HCT116 (cell line): ENCODE measurements around the gene INPPL1. TPM values are rescaled to one million over a fixed set of nuclear protein-coding genes. Genes with fewer than 3 reads are reported as not detected.

Source experiments
- ATAC-seq: fragments of 200-7000 bp; cut with Tn5 transposase; 2 replicates; pipeline ENCODE4 v1.9.1; 2020; ENCODE audit warnings: mild to moderate bottlenecking, moderate library complexity
- BruUV-seq: library from RNA; stranded (reverse); fragments of 400-500 nt; replicated peaks from 2 replicates; lab custom pipeline; 2021; lab: Mats Ljungman, UMichigan
- CTCF ChIA-PET: fragments of 300-600 bp; sonication (Branson Sonifier 250); formaldehyde crosslinking; loops from one replicate; lab custom pipeline; 2021; ENCODE audit warnings: antibody characterized with exemption; lab: Charles Lee
- POLR2A ChIA-PET: fragments of 300-600, 350-600 bp; sonication (Branson Sonifier 250); formaldehyde crosslinking; loops from one replicate; lab custom pipeline; 2021; ENCODE audit warnings: antibody characterized with exemption; lab: Charles Lee
- RAD21 ChIA-PET, 2 experiments: fragments of 300-600 bp; sonication (Branson Sonifier 250); formaldehyde crosslinking; loops; one replicate each; lab custom pipeline; 2023; ENCODE audit warnings: low total read pairs in 2 of 2; ENCODE audit not compliant: uncharacterized antibody in 2 of 2, unreplicated experiment in 2 of 2, low non-redundant PET in 1 of 2; lab: Charles Lee
- DNase-seq: peaks from one replicate; pipeline ENCODE4 v3.0.0-alpha.2; 2010; ENCODE audit warnings: low read depth, low spot score
- H2AFZ ChIP-seq: fragments of 200-600 bp; shearing (Covaris generic), sonication (generic); 2 replicates; pipeline ENCODE4 v1.6.1; 2017; ENCODE audit warnings: low read depth, mixed run types, mixed read lengths, antibody characterized with exemption, low read length; ENCODE audit not compliant: poor library complexity, severe bottlenecking
- H3K27ac ChIP-seq: 2 replicates; pipeline ENCODE4 v1.5.1; 2012; ENCODE audit warnings: low read depth, low read length
- H3K27me3 ChIP-seq: fragments of 200-600 bp; sonication (generic); 2 replicates; pipeline ENCODE4 v1.6.1; 2016; ENCODE audit warnings: mixed run types, low read length, mixed read lengths; ENCODE audit not compliant: insufficient read depth
- H3K36me3 ChIP-seq, 2 experiments: fragments of 200-500 bp in 1 of 2; fragments of 200-600 bp in 1 of 2; sonication (Bioruptor generic) in 1 of 2; sonication (generic) in 1 of 2; 2 replicates each; pipeline versions ENCODE4 v1.5.1 to v1.6.1; 2014 to 2016; ENCODE audit warnings: low read length in 2 of 2, inconsistent platforms in 1 of 2, mixed read lengths in 1 of 2, mixed run types in 1 of 2; ENCODE audit not compliant: insufficient read depth in 2 of 2, control insufficient read depth in 1 of 2
- H3K4me1 ChIP-seq, 2 experiments: fragments of 200-600 bp in 1 of 2; sonication (generic) in 1 of 2; 2 replicates each; pipeline versions ENCODE4 v1.5.1 to v1.6.1; 2012 to 2017; ENCODE audit warnings: low read length in 2 of 2, inconsistent platforms in 1 of 2, mild to moderate bottlenecking in 1 of 2, mixed read lengths in 1 of 2, mixed run types in 1 of 2, moderate library complexity in 1 of 2; ENCODE audit not compliant: insufficient read depth in 2 of 2, control insufficient read depth in 1 of 2
- H3K4me2 ChIP-seq: fragments of 200-600 bp; sonication (generic); 2 replicates; pipeline ENCODE4 v1.6.1; 2017; ENCODE audit warnings: mixed run types, low read length, mixed read lengths
- H3K4me3 ChIP-seq, 2 experiments: fragments of 200-600 bp in 1 of 2; sonication (generic) in 1 of 2; replicated peaks in 1 of 2; 2 replicates each; pipeline ENCODE4 v1.5.1; 2011 to 2016; ENCODE audit warnings: low read length in 2 of 2, control low read depth in 1 of 2, low read depth in 1 of 2, mild to moderate bottlenecking in 1 of 2, mixed read lengths in 1 of 2, mixed run types in 1 of 2
- H3K79me2 ChIP-seq: fragments of 200-600 bp; sonication (generic); 2 replicates; pipeline ENCODE4 v1.6.1; 2017; ENCODE audit warnings: mild to moderate bottlenecking, mixed run types, low read length, moderate library complexity, mixed read lengths; ENCODE audit not compliant: insufficient read depth
- H3K9ac ChIP-seq: fragments of 200-600 bp; sonication (generic); 2 replicates; pipeline ENCODE4 v1.6.1; 2016; ENCODE audit warnings: low read length, mixed read lengths
- H3K9me2 ChIP-seq: fragments of 200-600 bp; sonication (generic), shearing (Covaris generic); 2 replicates; pipeline ENCODE4 v1.6.1; 2017; ENCODE audit warnings: mixed run types, mild to moderate bottlenecking, moderate library complexity; ENCODE audit not compliant: insufficient read depth
- H3K9me3 ChIP-seq, 2 experiments: fragments of 200-500 bp in 1 of 2; fragments of 200-600 bp in 1 of 2; sonication (Bioruptor generic) in 1 of 2; sonication (generic) in 1 of 2; 2 replicates each; pipeline ENCODE4 v1.6.1; 2014 to 2017; ENCODE audit warnings: low read length in 2 of 2, mixed read lengths in 2 of 2, inconsistent platforms in 1 of 2, low read depth in 1 of 2, mild to moderate bottlenecking in 1 of 2, mixed run types in 1 of 2, moderate library complexity in 1 of 2; ENCODE audit not compliant: control insufficient read depth in 1 of 2, insufficient read depth in 1 of 2
- H4K20me1 ChIP-seq: fragments of 200-600 bp; sonication (generic), shearing (Covaris generic); 2 replicates; pipeline ENCODE4 v1.6.1; 2017; ENCODE audit warnings: mixed run types, mild to moderate bottlenecking, moderate library complexity; ENCODE audit not compliant: insufficient read depth
- ATF3 ChIP-seq: IDR thresholded peaks from 2 replicates; pipeline ENCODE4 v1.6.1; 2012
- CBX3 ChIP-seq: IDR thresholded peaks from 2 replicates; pipeline ENCODE4 v1.6.1; 2012; ENCODE audit warnings: low read depth
- CEBPB ChIP-seq: IDR thresholded peaks from 2 replicates; pipeline ENCODE4 v1.6.1; 2012; ENCODE audit warnings: low read depth
- CTCF ChIP-seq, 3 experiments: fragments of 200-600 bp in 1 of 3; sonication (generic) in 1 of 3; IDR thresholded peaks in 2 of 3; conservative IDR thresholded peaks in 1 of 3; 2 replicates each; pipeline ENCODE4 v1.5.1; 2012 to 2017; ENCODE audit warnings: low read depth in 2 of 3, low read length in 2 of 3, antibody characterized with exemption in 1 of 3, borderline replicate concordance in 1 of 3, control low read depth in 1 of 3, mild to moderate bottlenecking in 1 of 3, mixed read lengths in 1 of 3, mixed run types in 1 of 3, moderate library complexity in 1 of 3; ENCODE audit not compliant: insufficient read depth in 1 of 3
- ELF1 ChIP-seq: IDR thresholded peaks from 2 replicates; pipeline ENCODE4 v1.6.1; 2012; ENCODE audit warnings: low read depth, borderline replicate concordance
- EZH2 ChIP-seq: fragments of 200-600 bp; sonication (generic); IDR thresholded peaks from 2 replicates; pipeline ENCODE4 v1.6.1; 2017; ENCODE audit warnings: antibody characterized with exemption, mixed run types
- EZH2phosphoT487 ChIP-seq: fragments of 200-600 bp; IDR thresholded peaks from 2 replicates; pipeline ENCODE4 v1.6.1; 2018; ENCODE audit warnings: antibody characterized with exemption, borderline replicate concordance
- FOSL1 ChIP-seq: IDR thresholded peaks from 2 replicates; pipeline ENCODE4 v1.6.1; 2012; ENCODE audit warnings: low read depth
- JUND ChIP-seq: IDR thresholded peaks from 2 replicates; pipeline ENCODE4 v1.6.1; 2012
- MAX ChIP-seq: IDR thresholded peaks from 2 replicates; pipeline ENCODE4 v1.6.1; 2012
- POLR2A ChIP-seq: IDR thresholded peaks from 2 replicates; pipeline ENCODE4 v1.7.0; 2011; ENCODE audit warnings: borderline replicate concordance; ENCODE audit not compliant: insufficient read depth, insufficient read length; ENCODE audit errors: extremely low read depth
- POLR2AphosphoS5 ChIP-seq: IDR thresholded peaks from 2 replicates; pipeline ENCODE4 v1.6.1; 2011; ENCODE audit warnings: mild to moderate bottlenecking, low read depth, low read length, moderate library complexity
- REST ChIP-seq: IDR thresholded peaks from 2 replicates; pipeline ENCODE4 v1.6.1; 2012; ENCODE audit warnings: low read depth
- SIN3A ChIP-seq: IDR thresholded peaks from 2 replicates; pipeline ENCODE4 v1.6.1; 2012; ENCODE audit warnings: low read depth
- SP1 ChIP-seq: IDR thresholded peaks from 2 replicates; pipeline ENCODE4 v1.6.1; 2012; ENCODE audit warnings: low read depth
- SRF ChIP-seq: IDR thresholded peaks from 2 replicates; pipeline ENCODE4 v1.6.1; 2012; ENCODE audit warnings: low read depth
- TCF7L2 ChIP-seq: IDR thresholded peaks from 2 replicates; pipeline ENCODE4 v1.7.0; 2011; ENCODE audit warnings: borderline replicate concordance, inconsistent platforms; ENCODE audit not compliant: insufficient read depth, insufficient read length; ENCODE audit errors: extremely low read depth
- YY1 ChIP-seq: IDR thresholded peaks from 2 replicates; pipeline ENCODE4 v1.6.1; 2011; ENCODE audit warnings: low read length, low read depth, moderate library complexity, mild to moderate bottlenecking; ENCODE audit not compliant: insufficient replicate concordance; ENCODE audit errors: extremely low read depth
- ZFX ChIP-seq: fragments of 450-650 bp; IDR thresholded peaks from 2 replicates; pipeline ENCODE4 v1.6.1; 2017
- ZNF274 ChIP-seq: fragments of 200-500 bp; sonication (Bioruptor generic); IDR thresholded peaks from 2 replicates; pipeline ENCODE4 v1.6.1; 2014; ENCODE audit warnings: mild to moderate bottlenecking, low read depth, low read length, inconsistent platforms
- intact Hi-C: fragments of 100-400 bp; cut with micrococcal nuclease; formaldehyde crosslinking; loops from 2 replicates; pipeline ENCODE4 v1.10.0; 2022
- total RNA-seq: library from RNA; stranded (reverse); gene quantifications from one replicate; pipeline ENCODE4 v1.2.1, GENCODE V29; 2021; ENCODE audit not compliant: unreplicated experiment

The INPPL1 gene
- total RNA-seq, 1 experiment from 2014 or later, result 132 TPM

GRCh38 chr11:72189455-72190250 is 34.9 kb upstream of the INPPL1 start:
- Histone ChIP-seq H3K4me2 (no peak overlapping the region; the same call in 1 of the 2 replicates), H3K36me3 (no peaks in the 10 kb centered on the region), H4K20me1 (no peaks in the 10 kb centered on the region), H3K9me2 (no peaks in the 10 kb centered on the region), H3K9ac (no peak overlapping the region), H2AFZ (no peak overlapping the region), H3K79me2 (no peaks in the 10 kb centered on the region), H3K27ac (no peak overlapping the region), H3K9me3 (no peaks in the 10 kb centered on the region), H3K4me1 (peaks cover 13 to 20% of the 10 kb centered on the region in 2 experiments), H3K27me3 (no peaks in the 10 kb centered on the region), H3K4me3 (no peak overlapping the region)
- DNase-seq, result no peak
- ChIA-PET POLR2A (no interaction called here), CTCF (no interaction called here), RAD21 (no interaction called here)
- BruUV-seq, result no TSS peak
- TF ChIP-seq ZNF274 (no peak), CEBPB (no peak), ATF3 (no peak), EZH2phosphoT487 (no peak), ELF1 (no peak), POLR2AphosphoS5 (no peak), SRF (no peak), CTCF (IDR thresholded peaks at IDR 0.05 in 2 of 3, conservative IDR thresholded peaks at IDR 0.05 in 1 of 3; ENCODE audit: borderline replicate concordance in 1 of 3, insufficient read depth in 1 of 3, low read depth in 2 of 3, low read length in 2 of 3) (no peak), MAX (no peak), FOSL1 (no peak), REST (no peak), ZFX (no peak), EZH2 (no peak), TCF7L2 (no peak), CBX3 (no peak), SIN3A (no peak), YY1 (no peak), JUND (no peak), SP1 (no peak), POLR2A (no peak)
- ATAC-seq, result no peak
- intact Hi-C loops, result no loop called here
